C4-2B (cell line): ENCODE results near the gene C1QTNF9B.

Experiments
- H3K27ac ChIP-seq: fragments of 450-650 bp; 2 replicates; pipeline ENCODE4 v1.5.1; 2017
- CTCF ChIP-seq: fragments of 450-650 bp; conservative IDR thresholded peaks from 2 replicates; pipeline ENCODE4 v1.5.1; 2017; ENCODE audit warnings: mild to moderate bottlenecking
- ZFX ChIP-seq: fragments of 450-650 bp; IDR thresholded peaks from 2 replicates; pipeline ENCODE4 v1.6.1; 2017

Gene C1QTNF9B

GRCh38 chr13:23861310-23861709 is 36.0 kb downstream of the C1QTNF9B start:
- H3K27ac ChIP-seq: no peak overlapping the region
- no peak for TF ChIP-seq ZFX
- no peak for TF ChIP-seq CTCF

DNA sequence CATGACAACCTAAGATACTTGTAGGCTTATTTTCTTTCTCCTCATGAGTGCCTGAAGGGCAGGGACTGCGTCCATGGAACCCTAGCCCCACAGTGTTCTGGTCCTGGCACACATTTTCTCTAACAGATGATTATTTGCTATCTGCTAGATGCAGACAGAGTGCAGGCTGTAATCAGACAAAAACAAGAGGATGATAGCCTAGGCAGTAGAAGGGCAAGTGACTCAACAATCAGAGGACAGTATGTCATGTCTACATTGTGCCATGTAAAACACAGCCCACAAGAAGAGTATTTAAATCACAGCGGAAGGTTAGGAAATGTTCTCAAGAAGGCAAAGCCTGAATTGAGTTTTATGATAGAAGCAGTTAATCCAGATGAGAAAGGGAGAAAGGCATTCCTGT is 37.4 kb downstream of the C1QTNF9B start:
- TF ChIP-seq CTCF (no peak), ZFX (no peak)
- no peak overlapping the region; the same call in 1 of the 2 replicates for H3K27ac ChIP-seq

GRCh38 chr13:23859455-23859854 is 37.8 kb downstream of the C1QTNF9B start:
- no peak overlapping the region for H3K27ac ChIP-seq
- TF ChIP-seq ZFX: no peak
- no peak for TF ChIP-seq CTCF

DNA sequence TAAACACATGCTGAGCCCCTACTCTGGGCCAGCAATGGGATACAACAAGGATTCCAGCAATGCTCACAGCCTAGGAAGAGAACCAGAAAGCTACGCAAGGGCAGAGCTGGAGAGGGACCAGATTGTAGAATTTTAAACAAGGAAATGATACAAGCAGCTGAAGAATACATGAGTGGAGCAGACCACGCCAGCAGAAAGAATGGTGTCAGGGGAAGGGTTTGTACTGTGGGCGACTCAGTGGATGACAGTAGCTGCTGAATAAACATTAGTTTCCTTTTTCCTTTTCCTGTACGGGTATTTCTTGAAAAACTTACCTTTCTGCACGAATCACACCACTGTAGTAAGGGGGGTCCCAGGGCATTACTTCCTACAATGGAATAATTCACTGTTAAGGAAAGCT is 38.8 kb downstream of the C1QTNF9B start:
- TF ChIP-seq ZFX (no peak), CTCF (no peak)
- no peak overlapping the region for H3K27ac ChIP-seq

GRCh38 chr13:23856008-23856750 is 41.1 kb downstream of the C1QTNF9B start:
- H3K27ac ChIP-seq: no peak overlapping the region

DNA sequence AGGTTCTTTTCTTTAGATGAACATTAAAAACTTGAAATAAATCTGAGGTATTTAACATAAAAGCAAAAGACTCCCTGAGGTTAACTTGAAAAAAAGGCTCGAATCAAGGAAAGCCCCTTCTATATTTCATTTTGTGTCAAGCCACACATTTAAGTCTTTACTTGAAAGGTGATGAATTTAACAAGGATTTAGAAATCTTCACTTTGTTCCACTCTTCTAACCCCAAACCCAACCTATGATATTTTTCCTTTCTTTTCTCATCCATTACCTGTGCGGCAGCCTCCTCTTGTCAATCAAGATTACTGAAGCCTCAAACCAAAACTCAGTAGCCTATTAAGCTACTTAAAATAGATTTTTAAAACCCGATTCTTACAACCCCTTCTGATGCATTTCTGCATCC is 41.9 kb downstream of the C1QTNF9B start:
- no peak overlapping the region for H3K27ac ChIP-seq

More at GRCh38 chr13:23856008-23856750, 41.1 kb downstream of the C1QTNF9B start:
- TF ChIP-seq CTCF (no peak), ZFX (no peak)

DNA sequence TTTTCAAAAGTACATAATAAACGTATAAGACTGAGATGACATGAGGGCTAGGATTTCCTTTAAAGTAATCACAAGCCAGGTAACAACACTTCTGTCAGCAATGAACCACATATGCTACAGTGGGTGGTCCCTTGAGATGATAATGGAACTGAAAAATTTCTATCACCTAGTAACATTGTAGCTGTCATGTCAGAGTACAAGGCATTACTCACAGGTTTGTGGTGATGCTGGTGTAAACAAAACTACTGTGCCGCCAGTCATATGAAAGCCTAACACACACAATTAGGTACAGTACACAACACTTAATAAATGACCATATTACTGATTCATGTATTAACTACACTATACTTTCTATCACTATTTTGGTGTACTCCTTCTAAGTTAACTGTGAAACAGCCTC is 45.0 kb downstream of the C1QTNF9B start:
- H3K27ac ChIP-seq: no peak overlapping the region
- TF ChIP-seq ZFX (no peak), CTCF (no peak)

More for the DNA sequence above, 41.9 kb downstream of the C1QTNF9B start:
- TF ChIP-seq ZFX (no peak), CTCF (no peak)
